ENCODE results near the gene RAB39A.
"Not testable (repeated sequence)": the region's sequence is repeated elsewhere in the genome, so short reads cannot be mapped to it uniquely, and the experiment has no call there.

Gene RAB39A

GRCh38 chr11:107921997-107922396, 6.3 kb upstream of the RAB39A start:
- Histone ChIP-seq H3K27ac (ENCODE audit: low read length, poor library complexity, severe bottlenecking) (no peak overlapping the region), H2AFZ (ENCODE audit: low read depth, low read length) (no peak overlapping the region), H3K18ac (ENCODE audit: low read depth in 1 of 2, low read length in 2 of 2) (no peak overlapping the region), H3K27me3 (ENCODE audit: control insufficient read depth in 1 of 2, insufficient read depth in 1 of 2, low read length in 2 of 2) (peaks cover 9 to 19% of the 10 kb centered on the region in 2 experiments), H2BK15ac (ENCODE audit: low read depth, poor library complexity, severe bottlenecking) (no peak overlapping the region), H2BK120ac (ENCODE audit: low read depth, low read length) (no peak overlapping the region), H2AK5ac (ENCODE audit: low read length, severe bottlenecking) (no peak overlapping the region), H4K8ac (ENCODE audit: low read length) (no peak overlapping the region), H2BK5ac (ENCODE audit: low read depth, low read length, poor library complexity, severe bottlenecking) (no peak overlapping the region), H4K91ac (ENCODE audit: low read length) (no peak overlapping the region), H3K4me1 (ENCODE audit: control insufficient read depth, insufficient read depth, low read depth, low read length) (no peaks in the 10 kb centered on the region), H3K14ac (ENCODE audit: low read length in 2 of 2) (no peak overlapping the region), H3K4me2 (ENCODE audit: low read length, poor library complexity, severe bottlenecking) (no peak overlapping the region), H3K23ac (ENCODE audit: low read length in 2 of 2) (no peak overlapping the region), H3K36me3 (ENCODE audit: control insufficient read depth in 1 of 2, insufficient read depth in 2 of 2, low read depth in 1 of 2, low read length in 2 of 2) (no peaks in the 10 kb centered on the region), H3K4me3 (ENCODE audit: insufficient read depth in 1 of 2, low read depth in 1 of 2, low read length in 2 of 2) (no peak overlapping the region), H3K9me3 (ENCODE audit: control insufficient read depth, low read length) (no peaks in the 10 kb centered on the region), H3K9ac (ENCODE audit: low read length) (no peak overlapping the region), H3K4ac (ENCODE audit: low read depth in 1 of 2, low read length in 2 of 2) (no peak overlapping the region), H2BK12ac (ENCODE audit: low read length in 2 of 2) (no peak overlapping the region), H3K79me1 (replicated peaks; ENCODE audit: low read length, poor library complexity, severe bottlenecking) (no peaks in the 10 kb centered on the region)
- DNase-seq: no peak
- 100% methylated on average over 1 of the region's 1 CpG for WGBS

GRCh38 chr11:107923519-107923918, 4.7 kb upstream of the RAB39A start:
- not testable (repeated sequence) for H4K8ac ChIP-seq (ENCODE audit: low read length); H2BK120ac ChIP-seq (ENCODE audit: low read depth, low read length); H2BK12ac ChIP-seq (ENCODE audit: low read length in 2 of 2); H3K14ac ChIP-seq (ENCODE audit: low read length in 2 of 2); H3K4me1 ChIP-seq (ENCODE audit: control insufficient read depth, insufficient read depth, low read depth, low read length); H3K9me3 ChIP-seq (ENCODE audit: control insufficient read depth, low read length); H3K18ac ChIP-seq (ENCODE audit: low read depth in 1 of 2, low read length in 2 of 2); H3K4me3 ChIP-seq (ENCODE audit: insufficient read depth in 1 of 2, low read depth in 1 of 2, low read length in 2 of 2); H3K79me1 ChIP-seq (replicated peaks; ENCODE audit: low read length, poor library complexity, severe bottlenecking); H3K36me3 ChIP-seq (ENCODE audit: control insufficient read depth in 1 of 2, insufficient read depth in 2 of 2, low read depth in 1 of 2, low read length in 2 of 2); DNase-seq; H2AK5ac ChIP-seq (ENCODE audit: low read length, severe bottlenecking); H2BK15ac ChIP-seq (ENCODE audit: low read depth, poor library complexity, severe bottlenecking); H2BK5ac ChIP-seq (ENCODE audit: low read depth, low read length, poor library complexity, severe bottlenecking); H4K91ac ChIP-seq (ENCODE audit: low read length); H3K9ac ChIP-seq (ENCODE audit: low read length); H3K4me2 ChIP-seq (ENCODE audit: low read length, poor library complexity, severe bottlenecking); H2AFZ ChIP-seq (ENCODE audit: low read depth, low read length); H3K27ac ChIP-seq (ENCODE audit: low read length, poor library complexity, severe bottlenecking); H3K4ac ChIP-seq (ENCODE audit: low read depth in 1 of 2, low read length in 2 of 2); H3K23ac ChIP-seq (ENCODE audit: low read length in 2 of 2)
- peaks cover 11 to 20% of the 10 kb centered on the region in 2 experiments for H3K27me3 ChIP-seq (ENCODE audit: control insufficient read depth in 1 of 2, insufficient read depth in 1 of 2, low read length in 2 of 2)
- WGBS: 48% methylated on average over 1 of the region's 1 CpG

GRCh38 chr11:107924306-107924705, 3.9 kb upstream of the RAB39A start:
- Histone ChIP-seq H3K36me3 (ENCODE audit: control insufficient read depth in 1 of 2, insufficient read depth in 2 of 2, low read depth in 1 of 2, low read length in 2 of 2) (no peaks in the 10 kb centered on the region), H3K27me3 (ENCODE audit: control insufficient read depth in 1 of 2, insufficient read depth in 1 of 2, low read length in 2 of 2) (peaks cover 19 to 27% of the 10 kb centered on the region in 2 experiments), H3K4me3 (ENCODE audit: insufficient read depth in 1 of 2, low read depth in 1 of 2, low read length in 2 of 2) (no peak overlapping the region), H2AFZ (ENCODE audit: low read depth, low read length) (no peak overlapping the region), H2BK5ac (ENCODE audit: low read depth, low read length, poor library complexity, severe bottlenecking) (no peak overlapping the region), H3K79me1 (replicated peaks; ENCODE audit: low read length, poor library complexity, severe bottlenecking) (no peaks in the 10 kb centered on the region), H3K4ac (ENCODE audit: low read depth in 1 of 2, low read length in 2 of 2) (no peak overlapping the region), H2BK120ac (ENCODE audit: low read depth, low read length) (no peak overlapping the region), H2AK5ac (ENCODE audit: low read length, severe bottlenecking) (no peak overlapping the region), H3K9me3 (ENCODE audit: control insufficient read depth, low read length) (no peaks in the 10 kb centered on the region), H3K23ac (ENCODE audit: low read length in 2 of 2) (no peak overlapping the region), H4K91ac (ENCODE audit: low read length) (no peak overlapping the region), H2BK12ac (ENCODE audit: low read length in 2 of 2) (no peak overlapping the region), H3K27ac (ENCODE audit: low read length, poor library complexity, severe bottlenecking) (no peak overlapping the region), H3K9ac (ENCODE audit: low read length) (no peak overlapping the region), H3K14ac (ENCODE audit: low read length in 2 of 2) (no peak overlapping the region), H3K4me2 (ENCODE audit: low read length, poor library complexity, severe bottlenecking) (no peak overlapping the region), H3K18ac (ENCODE audit: low read depth in 1 of 2, low read length in 2 of 2) (no peak overlapping the region), H3K4me1 (ENCODE audit: control insufficient read depth, insufficient read depth, low read depth, low read length) (peaks cover 14% of the 10 kb centered on the region), H2BK15ac (ENCODE audit: low read depth, poor library complexity, severe bottlenecking) (no peak overlapping the region), H4K8ac (ENCODE audit: low read length) (no peak overlapping the region)
- WGBS: 67% methylated on average over 2 of the region's 2 CpGs
- no peak for DNase-seq

GRCh38 chr11:107927559-107927958, 689 bp upstream of the RAB39A start:
- H3K36me3 ChIP-seq (ENCODE audit: control insufficient read depth in 1 of 2, insufficient read depth in 2 of 2, low read depth in 1 of 2, low read length in 2 of 2): no peaks in the 10 kb centered on the region

More at GRCh38 chr11:107927559-107927958, 689 bp upstream of the RAB39A start:
- no peak overlapping the region for H2BK120ac ChIP-seq (ENCODE audit: low read depth, low read length)
- no peak overlapping the region for H2AK5ac ChIP-seq (ENCODE audit: low read length, severe bottlenecking)
- H2BK5ac ChIP-seq (ENCODE audit: low read depth, low read length, poor library complexity, severe bottlenecking): no peak overlapping the region
- no peaks in the 10 kb centered on the region for H3K79me1 ChIP-seq (replicated peaks; ENCODE audit: low read length, poor library complexity, severe bottlenecking)
- H3K9ac ChIP-seq (ENCODE audit: low read length): no peak overlapping the region
- H4K8ac ChIP-seq (ENCODE audit: low read length): no peak overlapping the region
- no peak overlapping the region for H2AFZ ChIP-seq (ENCODE audit: low read depth, low read length)
- 98% methylated on average over 4 of the region's 5 CpGs for WGBS
- H2BK15ac ChIP-seq (ENCODE audit: low read depth, poor library complexity, severe bottlenecking): no peak overlapping the region
- H3K23ac ChIP-seq (ENCODE audit: low read length in 2 of 2): no peak overlapping the region
- peaks cover 14% of the 10 kb centered on the region for H3K4me1 ChIP-seq (ENCODE audit: control insufficient read depth, insufficient read depth, low read depth, low read length)
- peaks cover 27 to 38% of the 10 kb centered on the region in 2 experiments for H3K27me3 ChIP-seq (ENCODE audit: control insufficient read depth in 1 of 2, insufficient read depth in 1 of 2, low read length in 2 of 2)
- H3K4me2 ChIP-seq (ENCODE audit: low read length, poor library complexity, severe bottlenecking): no peak overlapping the region
- H3K18ac ChIP-seq (ENCODE audit: low read depth in 1 of 2, low read length in 2 of 2): no peak overlapping the region
- H4K91ac ChIP-seq (ENCODE audit: low read length): no peak overlapping the region
- H3K4me3 ChIP-seq (ENCODE audit: insufficient read depth in 1 of 2, low read depth in 1 of 2, low read length in 2 of 2): no peak overlapping the region
- no peak for DNase-seq
- H3K27ac ChIP-seq (ENCODE audit: low read length, poor library complexity, severe bottlenecking): no peak overlapping the region
- H3K14ac ChIP-seq (ENCODE audit: low read length in 2 of 2): no peak overlapping the region
- no peak overlapping the region for H3K4ac ChIP-seq (ENCODE audit: low read depth in 1 of 2, low read length in 2 of 2)
- H2BK12ac ChIP-seq (ENCODE audit: low read length in 2 of 2): no peak overlapping the region
- no peaks in the 10 kb centered on the region for H3K9me3 ChIP-seq (ENCODE audit: control insufficient read depth, low read length)

Measured in mesenchymal stem cell (in vitro differentiated cells and primary cell).